Neural cell (in vitro differentiated cells): Measurements from ENCODE around the gene NCR2. TPM values are rescaled to one million over a fixed set of nuclear protein-coding genes. Genes with fewer than 3 reads are reported as not detected.
A peak's percentile ranks its signal among the peaks of the same experiment; 100 is the strongest.

Source experiments
- H2AFZ ChIP-seq: fragments of 200-600, 300-800 bp; sonication (generic), shearing (Covaris generic); 2 replicates; pipeline ENCODE4 v1.6.0; 2014; ENCODE audit warnings: low read depth, mild to moderate bottlenecking, antibody characterized with exemption, low read length, moderate library complexity
- H3F3A ChIP-seq: fragments of 200-600 bp; shearing (Covaris generic); 2 replicates; pipeline ENCODE4 v1.6.1; 2016; ENCODE audit warnings: mild to moderate bottlenecking, moderate library complexity, mixed read lengths, antibody characterized with exemption, low read length; ENCODE audit not compliant: insufficient read depth, poor library complexity, severe bottlenecking
- H3K27ac ChIP-seq: fragments of 200-600, 300-800 bp; sonication (generic), shearing (Covaris generic); 2 replicates; pipeline ENCODE4 v1.5.1; 2014; ENCODE audit warnings: mild to moderate bottlenecking, low read length, moderate library complexity
- H3K27me3 ChIP-seq: fragments of 300-800, 200-600 bp; sonication (generic), shearing (Covaris generic); 2 replicates; pipeline ENCODE4 v1.6.0; 2014; ENCODE audit warnings: mild to moderate bottlenecking, low read depth, low read length, moderate library complexity; ENCODE audit not compliant: insufficient read depth
- H3K36me3 ChIP-seq: fragments of 300-800, 200-600 bp; sonication (generic), shearing (Covaris generic); 2 replicates; pipeline ENCODE4 v1.5.1; 2014; ENCODE audit warnings: mild to moderate bottlenecking, antibody characterized with exemption, low read length, moderate library complexity; ENCODE audit not compliant: insufficient read depth
- H3K4me2 ChIP-seq: fragments of 300-800, 200-600 bp; sonication (generic), shearing (Covaris generic); 2 replicates; pipeline ENCODE4 v1.6.0; 2014; ENCODE audit warnings: mild to moderate bottlenecking, low read length
- H3K4me3 ChIP-seq: fragments of 300-800, 200-600 bp; sonication (generic), shearing (Covaris generic); 2 replicates; pipeline ENCODE4 v1.5.1; 2014; ENCODE audit warnings: mild to moderate bottlenecking, low read length, moderate library complexity
- H3K79me2 ChIP-seq: fragments of 200-600 bp; shearing (Covaris generic); replicated peaks from 2 replicates; pipeline ENCODE4 v1.6.0; 2014; ENCODE audit warnings: mild to moderate bottlenecking, low read length, moderate library complexity; ENCODE audit not compliant: insufficient read depth
- H3K9ac ChIP-seq: fragments of 300-800, 200-600 bp; sonication (generic), shearing (Covaris generic); 2 replicates; pipeline ENCODE4 v1.6.1; 2016; ENCODE audit warnings: mild to moderate bottlenecking, low read length, mixed read lengths
- H3K9me2 ChIP-seq: fragments of 200-600 bp; shearing (Covaris generic); 2 replicates; pipeline ENCODE4 v1.6.1; 2016; ENCODE audit warnings: mild to moderate bottlenecking, low read length, mixed read lengths; ENCODE audit not compliant: insufficient read depth
- H3K9me3 ChIP-seq: fragments of 200-600, 300-800 bp; sonication (generic), shearing (Covaris generic); 2 replicates; pipeline ENCODE4 v1.6.1; 2016; ENCODE audit warnings: mild to moderate bottlenecking, mixed run types, low read length, moderate library complexity, mixed read lengths
- H4K20me1 ChIP-seq: fragments of 200-600 bp; shearing (Covaris generic); 2 replicates; pipeline ENCODE4 v1.6.1; 2016; ENCODE audit warnings: mild to moderate bottlenecking, mixed run types; ENCODE audit not compliant: insufficient read depth
- EP300 ChIP-seq: fragments of 450-650 bp; conservative IDR thresholded peaks from 2 replicates; pipeline ENCODE4 v1.6.1; 2014; ENCODE audit warnings: antibody characterized with exemption, mild to moderate bottlenecking, moderate library complexity; ENCODE audit not compliant: poor library complexity, severe bottlenecking
- MXI1 ChIP-seq: fragments of 450-650 bp; conservative IDR thresholded peaks from 2 replicates; pipeline ENCODE4 v1.6.1; 2014; ENCODE audit warnings: antibody characterized with exemption, mild to moderate bottlenecking; ENCODE audit not compliant: poor library complexity, severe bottlenecking
- POLR2AphosphoS5 ChIP-seq: IDR thresholded peaks from 2 replicates; pipeline ENCODE4 v1.6.1; 2012
- RAD21 ChIP-seq: fragments of 450-650 bp; conservative IDR thresholded peaks from 2 replicates; pipeline ENCODE4 v1.6.1; 2014; ENCODE audit warnings: antibody characterized with exemption, mild to moderate bottlenecking, moderate library complexity
- polyA minus RNA-seq: library from RNA; depleted of rRNA, polyadenylated mRNA; stranded (reverse); fragments of >200 nt; gene quantifications from 2 replicates; pipeline ENCODE4 v1.2.3, GENCODE V29; 2014
- polyA plus RNA-seq: library from polyadenylated mRNA; depleted of rRNA; stranded (reverse); fragments of >200 nt; gene quantifications from 2 replicates; pipeline ENCODE4 v1.2.3, GENCODE V29; 2014
- TF ChIP-seq, protein P1 (sequence below): IDR thresholded peaks from 2 replicates; pipeline ENCODE4 v1.6.1; 2012; ENCODE audit warnings: borderline replicate concordance

Gene NCR2, protein sequence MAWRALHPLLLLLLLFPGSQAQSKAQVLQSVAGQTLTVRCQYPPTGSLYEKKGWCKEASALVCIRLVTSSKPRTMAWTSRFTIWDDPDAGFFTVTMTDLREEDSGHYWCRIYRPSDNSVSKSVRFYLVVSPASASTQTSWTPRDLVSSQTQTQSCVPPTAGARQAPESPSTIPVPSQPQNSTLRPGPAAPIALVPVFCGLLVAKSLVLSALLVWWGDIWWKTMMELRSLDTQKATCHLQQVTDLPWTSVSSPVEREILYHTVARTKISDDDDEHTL
- polyA plus RNA-seq (not detected in 2 replicates), polyA minus RNA-seq (not detected in 2 replicates)

DNA sequence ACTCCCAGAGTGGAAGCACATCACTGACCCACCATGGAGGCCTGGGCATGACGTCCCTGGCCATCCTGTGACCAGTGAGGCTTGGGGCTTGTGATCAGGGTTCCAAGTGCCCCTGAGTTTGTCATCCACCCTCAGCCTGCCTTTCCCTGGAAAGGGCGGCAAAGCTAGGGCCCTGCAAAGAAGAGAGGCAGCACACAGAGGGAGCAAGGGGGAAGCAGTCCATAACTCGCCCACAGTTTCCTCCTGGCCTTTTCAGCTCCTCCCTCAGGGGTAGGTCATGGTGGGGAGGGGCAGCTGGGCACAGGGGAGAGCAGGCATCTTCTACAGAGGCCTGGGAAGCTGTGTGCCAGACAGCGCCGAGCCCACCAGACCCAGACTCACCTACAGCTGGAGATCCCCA is at the start of gene NCR2:
TSS of gene NCR2 (plus strand) at position 313 of the 400 bp plus-strand sequence. CDS start 269 bp downstream, outside the sequence.
- TF ChIP-seq EP300, result no peak

DNA sequence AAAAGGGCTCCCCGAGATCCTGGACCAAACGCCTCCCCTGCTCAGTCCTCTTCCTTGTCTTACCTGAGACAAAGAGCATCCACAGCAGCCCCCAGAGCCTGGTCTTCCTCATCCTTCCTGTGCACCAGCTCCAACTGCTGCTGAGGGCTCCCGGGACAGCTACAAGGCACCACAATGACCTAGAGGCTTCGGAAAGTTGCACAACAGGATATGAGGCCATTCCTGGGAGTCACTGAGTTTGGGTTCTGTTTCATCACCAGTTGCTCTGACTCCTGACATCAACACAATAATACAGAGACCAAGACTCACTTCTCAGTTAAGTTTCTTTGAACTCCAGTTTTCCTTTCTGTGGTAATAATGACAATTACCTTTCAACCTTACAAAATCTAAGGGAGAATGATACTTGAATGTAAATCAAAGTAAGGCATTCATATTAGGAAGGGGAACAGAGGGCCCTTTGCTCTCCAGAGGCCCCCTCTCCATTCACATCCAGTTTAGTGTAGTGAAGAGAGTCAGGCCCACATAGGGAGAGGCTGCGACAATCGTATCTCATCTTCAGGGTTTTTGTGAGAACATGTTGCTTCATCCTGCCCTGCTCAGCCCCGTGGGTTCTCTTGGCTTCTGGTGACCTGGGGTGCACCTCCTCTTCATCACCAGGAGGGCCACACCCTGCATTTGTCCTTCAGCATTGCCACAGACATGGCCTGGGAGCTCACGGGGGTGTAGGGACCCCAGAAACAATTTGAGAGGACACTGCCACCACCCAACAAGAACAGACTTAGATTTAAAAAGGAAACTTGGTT is 48.7 kb upstream of the NCR2 start, which contains the start of gene TREM1:
TSS of gene TREM1 (minus strand) at position 139 of the 803 bp plus-strand sequence. CDS start at position 112, 27 bp downstream.
- Histone ChIP-seq H3K79me2 (no peaks in the 10 kb centered on the region), H3K4me3 (no peak within 1 kb of the TSS), H3K27me3 (no peaks in the 10 kb centered on the region), H3F3A (no peaks in the 10 kb centered on the region), H3K4me2 (no peak within 1 kb of the TSS), H3K9me2 (no peaks in the 10 kb centered on the region), H2AFZ (no peak within 1 kb of the TSS), H3K9me3 (no peaks in the 10 kb centered on the region), H3K36me3 (no peaks in the 10 kb centered on the region), H3K9ac (no peak within 1 kb of the TSS), H3K27ac (no peak within 1 kb of the TSS), H4K20me1 (no peaks in the 10 kb centered on the region)
- TF ChIP-seq, protein P1, sequence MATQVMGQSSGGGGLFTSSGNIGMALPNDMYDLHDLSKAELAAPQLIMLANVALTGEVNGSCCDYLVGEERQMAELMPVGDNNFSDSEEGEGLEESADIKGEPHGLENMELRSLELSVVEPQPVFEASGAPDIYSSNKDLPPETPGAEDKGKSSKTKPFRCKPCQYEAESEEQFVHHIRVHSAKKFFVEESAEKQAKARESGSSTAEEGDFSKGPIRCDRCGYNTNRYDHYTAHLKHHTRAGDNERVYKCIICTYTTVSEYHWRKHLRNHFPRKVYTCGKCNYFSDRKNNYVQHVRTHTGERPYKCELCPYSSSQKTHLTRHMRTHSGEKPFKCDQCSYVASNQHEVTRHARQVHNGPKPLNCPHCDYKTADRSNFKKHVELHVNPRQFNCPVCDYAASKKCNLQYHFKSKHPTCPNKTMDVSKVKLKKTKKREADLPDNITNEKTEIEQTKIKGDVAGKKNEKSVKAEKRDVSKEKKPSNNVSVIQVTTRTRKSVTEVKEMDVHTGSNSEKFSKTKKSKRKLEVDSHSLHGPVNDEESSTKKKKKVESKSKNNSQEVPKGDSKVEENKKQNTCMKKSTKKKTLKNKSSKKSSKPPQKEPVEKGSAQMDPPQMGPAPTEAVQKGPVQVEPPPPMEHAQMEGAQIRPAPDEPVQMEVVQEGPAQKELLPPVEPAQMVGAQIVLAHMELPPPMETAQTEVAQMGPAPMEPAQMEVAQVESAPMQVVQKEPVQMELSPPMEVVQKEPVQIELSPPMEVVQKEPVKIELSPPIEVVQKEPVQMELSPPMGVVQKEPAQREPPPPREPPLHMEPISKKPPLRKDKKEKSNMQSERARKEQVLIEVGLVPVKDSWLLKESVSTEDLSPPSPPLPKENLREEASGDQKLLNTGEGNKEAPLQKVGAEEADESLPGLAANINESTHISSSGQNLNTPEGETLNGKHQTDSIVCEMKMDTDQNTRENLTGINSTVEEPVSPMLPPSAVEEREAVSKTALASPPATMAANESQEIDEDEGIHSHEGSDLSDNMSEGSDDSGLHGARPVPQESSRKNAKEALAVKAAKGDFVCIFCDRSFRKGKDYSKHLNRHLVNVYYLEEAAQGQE, result no peak
- no peak for TF ChIP-seq MXI1

More for the DNA sequence above, at the start of gene NCR2:
- no peaks in the 10 kb centered on the region for H3F3A ChIP-seq
- H3K27me3 ChIP-seq, result no peaks in the 10 kb centered on the region
- no peaks in the 10 kb centered on the region for H3K36me3 ChIP-seq
- no peaks in the 10 kb centered on the region for H3K9me2 ChIP-seq
- no peaks in the 10 kb centered on the region for H3K79me2 ChIP-seq
- no peaks in the 10 kb centered on the region for H4K20me1 ChIP-seq
- H3K27ac ChIP-seq, result no peak within 1 kb of the TSS
- H3K4me2 ChIP-seq, result no peak within 1 kb of the TSS
- H3K9ac ChIP-seq, result no peak within 1 kb of the TSS
- no peaks in the 10 kb centered on the region for H3K9me3 ChIP-seq
- no peak within 1 kb of the TSS for H3K4me3 ChIP-seq
- no peak within 1 kb of the TSS for H2AFZ ChIP-seq

DNA sequence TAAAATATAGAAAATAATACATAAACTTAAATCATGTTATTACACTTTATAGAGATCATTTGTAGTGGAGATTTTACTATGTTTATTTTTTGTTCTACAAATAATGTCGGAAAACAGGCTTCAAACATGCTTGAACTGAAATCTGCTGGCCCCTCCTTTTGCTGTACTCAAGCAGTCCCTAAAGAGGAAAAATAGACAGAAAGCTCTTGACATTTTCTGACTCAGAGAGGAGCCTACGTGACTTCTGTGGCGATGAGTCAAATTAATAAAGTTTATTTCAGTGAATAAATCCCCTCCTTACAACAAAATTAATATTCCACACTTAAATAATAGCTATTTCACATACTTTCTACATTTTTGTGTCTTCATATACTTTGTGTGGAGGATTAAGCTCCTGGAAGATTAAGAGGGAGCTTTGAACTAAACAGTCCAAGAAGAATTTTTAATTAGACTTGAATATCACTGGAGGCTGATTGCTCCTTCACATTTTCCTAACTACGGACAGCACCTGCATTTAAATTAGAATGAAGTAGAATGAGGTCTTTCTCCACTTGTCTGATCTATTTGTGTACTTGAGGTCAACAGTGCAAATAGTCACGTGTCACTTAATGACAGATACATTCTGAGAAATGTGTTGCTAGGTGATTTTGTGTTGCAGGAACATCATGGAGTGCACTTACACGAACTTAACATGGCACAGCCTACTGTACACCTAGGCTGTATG is 47.2 kb upstream of the NCR2 start:
- peak; percentile 43 for TF ChIP-seq POLR2AphosphoS5
- no peak for TF ChIP-seq RAD21
- peak; percentile 65 for TF ChIP-seq EP300
- TF ChIP-seq, protein P1, result peak; percentile 43
- H3K9me3 ChIP-seq, result no peaks in the 10 kb centered on the region
- H4K20me1 ChIP-seq, result no peaks in the 10 kb centered on the region
- H3K79me2 ChIP-seq, result no peaks in the 10 kb centered on the region
- no peak overlapping the region for H2AFZ ChIP-seq
- H3K36me3 ChIP-seq, result no peaks in the 10 kb centered on the region
- H3K9me2 ChIP-seq, result no peaks in the 10 kb centered on the region
- no peak overlapping the region for H3K4me3 ChIP-seq
- H3K27ac ChIP-seq, result peak overlapping the region; percentile 45
- H3K27me3 ChIP-seq, result no peaks in the 10 kb centered on the region
- H3K4me2 ChIP-seq, result no peak overlapping the region
- no peak overlapping the region for H3K9ac ChIP-seq
- no peaks in the 10 kb centered on the region for H3F3A ChIP-seq
